H1 (cell line): ENCODE results near the gene WDR26. TPM values are rescaled to one million over a fixed set of nuclear protein-coding genes. Genes with fewer than 3 reads are reported as not detected.

Experiments
- POLR2AphosphoS5 ChIP-seq: IDR thresholded peaks from 2 replicates; pipeline ENCODE4 v1.6.1; 2011; ENCODE audit warnings: low read depth, low read length
- polyA plus RNA-seq, 7 experiments: library from polyadenylated mRNA; depleted of rRNA in 3 of 7; stranded (reverse) in 5 of 7; unstranded in 2 of 7; fragments of >200 nt in 5 of 7; fragments of 200-250 nt in 2 of 7; gene quantifications; 1 replicate in 5 of 7; 2 replicates in 1 of 7; 4 replicates in 1 of 7; pipeline versions ENCODE4 v1.2.1 to v1.2.3, GENCODE V29; 2011 to 2013; ENCODE audit warnings: missing spikeins in 2 of 7, mixed read lengths in 2 of 7
- total RNA-seq: library from RNA; stranded (reverse); fragmentation: NEBNext Ultra II Directional; extraction: Animal tissue kit (Norgen Biotek cat#: 25700); gene quantifications from 2 replicates; pipeline ENCODE4 v1.2.1, GENCODE V29; 2021
- TF ChIP-seq, protein P1 (sequence below): fragments of 300-600 bp; sonication (generic); IDR thresholded peaks from 2 replicates; pipeline ENCODE4 v1.7.1; 2012; ENCODE audit warnings: low read length, moderate library complexity, mild to moderate bottlenecking, inconsistent platforms; ENCODE audit not compliant: insufficient replicate concordance
- TF ChIP-seq, protein P2 (sequence below): IDR thresholded peaks from 2 replicates; pipeline ENCODE4 v1.6.1; 2012; ENCODE audit warnings: inconsistent platforms

The WDR26 gene
- total and polyA plus RNA-seq, 2 of the 8 experiments (the other 6 are each of a cell fraction or from before 2014, with no cell fraction given), result 18.0 to 72.5 TPM

DNA sequence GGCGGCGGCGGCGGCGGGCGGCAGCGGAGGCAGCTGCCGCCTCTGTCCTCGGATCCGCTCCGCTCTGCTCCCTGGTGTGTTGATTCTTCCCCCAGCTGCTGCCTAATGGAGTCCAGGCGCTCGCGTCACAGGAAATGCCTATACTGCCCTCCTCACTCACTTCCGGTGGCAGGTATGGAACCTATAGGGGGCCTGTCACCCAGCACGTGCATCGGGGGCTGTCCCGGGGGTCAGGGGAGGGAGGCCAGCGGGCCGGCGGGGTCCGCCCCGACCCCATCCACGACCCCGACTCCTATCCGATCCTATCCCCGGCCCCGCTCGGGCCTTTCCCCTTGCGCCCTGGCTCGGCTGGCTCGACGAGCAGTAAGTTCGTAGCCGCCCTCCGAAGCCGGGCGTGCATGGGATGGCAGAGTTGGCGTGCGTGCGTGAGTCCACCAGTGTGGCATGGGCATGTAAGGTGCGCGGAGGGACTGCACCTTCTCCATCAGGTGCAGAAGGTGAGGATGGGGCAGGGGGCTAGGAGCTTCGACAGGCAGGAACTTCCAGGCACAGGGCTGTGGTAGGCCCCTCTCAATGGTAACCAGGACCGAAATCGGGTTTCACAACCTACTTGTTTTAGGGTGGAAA lies at the start of gene WDR26 (continued):
- TF ChIP-seq, protein P1, sequence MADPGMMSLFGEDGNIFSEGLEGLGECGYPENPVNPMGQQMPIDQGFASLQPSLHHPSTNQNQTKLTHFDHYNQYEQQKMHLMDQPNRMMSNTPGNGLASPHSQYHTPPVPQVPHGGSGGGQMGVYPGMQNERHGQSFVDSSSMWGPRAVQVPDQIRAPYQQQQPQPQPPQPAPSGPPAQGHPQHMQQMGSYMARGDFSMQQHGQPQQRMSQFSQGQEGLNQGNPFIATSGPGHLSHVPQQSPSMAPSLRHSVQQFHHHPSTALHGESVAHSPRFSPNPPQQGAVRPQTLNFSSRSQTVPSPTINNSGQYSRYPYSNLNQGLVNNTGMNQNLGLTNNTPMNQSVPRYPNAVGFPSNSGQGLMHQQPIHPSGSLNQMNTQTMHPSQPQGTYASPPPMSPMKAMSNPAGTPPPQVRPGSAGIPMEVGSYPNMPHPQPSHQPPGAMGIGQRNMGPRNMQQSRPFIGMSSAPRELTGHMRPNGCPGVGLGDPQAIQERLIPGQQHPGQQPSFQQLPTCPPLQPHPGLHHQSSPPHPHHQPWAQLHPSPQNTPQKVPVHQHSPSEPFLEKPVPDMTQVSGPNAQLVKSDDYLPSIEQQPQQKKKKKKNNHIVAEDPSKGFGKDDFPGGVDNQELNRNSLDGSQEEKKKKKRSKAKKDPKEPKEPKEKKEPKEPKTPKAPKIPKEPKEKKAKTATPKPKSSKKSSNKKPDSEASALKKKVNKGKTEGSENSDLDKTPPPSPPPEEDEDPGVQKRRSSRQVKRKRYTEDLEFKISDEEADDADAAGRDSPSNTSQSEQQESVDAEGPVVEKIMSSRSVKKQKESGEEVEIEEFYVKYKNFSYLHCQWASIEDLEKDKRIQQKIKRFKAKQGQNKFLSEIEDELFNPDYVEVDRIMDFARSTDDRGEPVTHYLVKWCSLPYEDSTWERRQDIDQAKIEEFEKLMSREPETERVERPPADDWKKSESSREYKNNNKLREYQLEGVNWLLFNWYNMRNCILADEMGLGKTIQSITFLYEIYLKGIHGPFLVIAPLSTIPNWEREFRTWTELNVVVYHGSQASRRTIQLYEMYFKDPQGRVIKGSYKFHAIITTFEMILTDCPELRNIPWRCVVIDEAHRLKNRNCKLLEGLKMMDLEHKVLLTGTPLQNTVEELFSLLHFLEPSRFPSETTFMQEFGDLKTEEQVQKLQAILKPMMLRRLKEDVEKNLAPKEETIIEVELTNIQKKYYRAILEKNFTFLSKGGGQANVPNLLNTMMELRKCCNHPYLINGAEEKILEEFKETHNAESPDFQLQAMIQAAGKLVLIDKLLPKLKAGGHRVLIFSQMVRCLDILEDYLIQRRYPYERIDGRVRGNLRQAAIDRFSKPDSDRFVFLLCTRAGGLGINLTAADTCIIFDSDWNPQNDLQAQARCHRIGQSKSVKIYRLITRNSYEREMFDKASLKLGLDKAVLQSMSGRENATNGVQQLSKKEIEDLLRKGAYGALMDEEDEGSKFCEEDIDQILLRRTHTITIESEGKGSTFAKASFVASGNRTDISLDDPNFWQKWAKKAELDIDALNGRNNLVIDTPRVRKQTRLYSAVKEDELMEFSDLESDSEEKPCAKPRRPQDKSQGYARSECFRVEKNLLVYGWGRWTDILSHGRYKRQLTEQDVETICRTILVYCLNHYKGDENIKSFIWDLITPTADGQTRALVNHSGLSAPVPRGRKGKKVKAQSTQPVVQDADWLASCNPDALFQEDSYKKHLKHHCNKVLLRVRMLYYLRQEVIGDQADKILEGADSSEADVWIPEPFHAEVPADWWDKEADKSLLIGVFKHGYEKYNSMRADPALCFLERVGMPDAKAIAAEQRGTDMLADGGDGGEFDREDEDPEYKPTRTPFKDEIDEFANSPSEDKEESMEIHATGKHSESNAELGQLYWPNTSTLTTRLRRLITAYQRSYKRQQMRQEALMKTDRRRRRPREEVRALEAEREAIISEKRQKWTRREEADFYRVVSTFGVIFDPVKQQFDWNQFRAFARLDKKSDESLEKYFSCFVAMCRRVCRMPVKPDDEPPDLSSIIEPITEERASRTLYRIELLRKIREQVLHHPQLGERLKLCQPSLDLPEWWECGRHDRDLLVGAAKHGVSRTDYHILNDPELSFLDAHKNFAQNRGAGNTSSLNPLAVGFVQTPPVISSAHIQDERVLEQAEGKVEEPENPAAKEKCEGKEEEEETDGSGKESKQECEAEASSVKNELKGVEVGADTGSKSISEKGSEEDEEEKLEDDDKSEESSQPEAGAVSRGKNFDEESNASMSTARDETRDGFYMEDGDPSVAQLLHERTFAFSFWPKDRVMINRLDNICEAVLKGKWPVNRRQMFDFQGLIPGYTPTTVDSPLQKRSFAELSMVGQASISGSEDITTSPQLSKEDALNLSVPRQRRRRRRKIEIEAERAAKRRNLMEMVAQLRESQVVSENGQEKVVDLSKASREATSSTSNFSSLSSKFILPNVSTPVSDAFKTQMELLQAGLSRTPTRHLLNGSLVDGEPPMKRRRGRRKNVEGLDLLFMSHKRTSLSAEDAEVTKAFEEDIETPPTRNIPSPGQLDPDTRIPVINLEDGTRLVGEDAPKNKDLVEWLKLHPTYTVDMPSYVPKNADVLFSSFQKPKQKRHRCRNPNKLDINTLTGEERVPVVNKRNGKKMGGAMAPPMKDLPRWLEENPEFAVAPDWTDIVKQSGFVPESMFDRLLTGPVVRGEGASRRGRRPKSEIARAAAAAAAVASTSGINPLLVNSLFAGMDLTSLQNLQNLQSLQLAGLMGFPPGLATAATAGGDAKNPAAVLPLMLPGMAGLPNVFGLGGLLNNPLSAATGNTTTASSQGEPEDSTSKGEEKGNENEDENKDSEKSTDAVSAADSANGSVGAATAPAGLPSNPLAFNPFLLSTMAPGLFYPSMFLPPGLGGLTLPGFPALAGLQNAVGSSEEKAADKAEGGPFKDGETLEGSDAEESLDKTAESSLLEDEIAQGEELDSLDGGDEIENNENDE, result no peak
- peak; percentile 85 for TF ChIP-seq POLR2AphosphoS5
- TF ChIP-seq, protein P2, sequence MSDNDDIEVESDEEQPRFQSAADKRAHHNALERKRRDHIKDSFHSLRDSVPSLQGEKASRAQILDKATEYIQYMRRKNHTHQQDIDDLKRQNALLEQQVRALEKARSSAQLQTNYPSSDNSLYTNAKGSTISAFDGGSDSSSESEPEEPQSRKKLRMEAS, result peak; percentile 98
